ENCODE data around the gene NBPF26. TPM values are rescaled to one million over a fixed set of nuclear protein-coding genes. Genes with fewer than 3 reads are reported as not detected.
"Not testable (repeated sequence)": the region's sequence is repeated elsewhere in the genome, so short reads cannot be mapped to it uniquely, and the experiment has no call there.

NBPF26 gene
- total and polyA plus RNA-seq, 5 donors from 2014 or later, result 3.3 to 70.8 (median 4.0) TPM

DNA sequence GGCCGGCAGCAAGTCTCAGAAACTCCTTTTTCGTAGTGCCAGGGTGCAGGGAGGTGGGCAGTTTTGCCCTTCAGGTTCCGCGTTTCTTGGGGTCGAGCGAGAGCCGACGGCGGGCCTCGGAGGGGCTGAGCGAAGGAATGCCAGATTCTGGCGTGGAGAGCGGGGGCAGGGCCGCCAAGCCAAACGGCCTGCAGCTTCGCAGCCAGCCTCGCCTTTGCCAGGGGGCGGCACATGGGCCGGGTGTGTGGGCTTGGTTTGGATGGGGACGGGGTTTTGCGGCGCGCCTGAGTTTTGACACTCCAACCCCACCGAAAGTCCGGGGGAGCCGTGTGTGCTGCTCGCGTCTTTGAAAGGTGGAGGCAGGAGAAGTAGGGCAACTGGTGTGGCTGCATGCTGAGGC lies 762 bp downstream of the NBPF26 start:
- H3K9me3 Mint-ChIP-seq; H3K27ac Mint-ChIP-seq; ATAC-seq (ENCODE audit: low read depth in 2 of 2); H3K4me1 ChIP-seq (ENCODE audit: control insufficient read depth, insufficient read depth, low read length, poor library complexity, severe bottlenecking); H3K4me3 ChIP-seq (ENCODE audit: low read depth, low read length); H3K9me3 ChIP-seq (ENCODE audit: control insufficient read depth in 2 of 2, low read length in 2 of 2); H3K36me3 ChIP-seq (ENCODE audit: control insufficient read depth, insufficient read depth, low read length); H3K27me3 ChIP-seq (ENCODE audit: control insufficient read depth, insufficient read depth, low read length); H3K27me3 Mint-ChIP-seq; H3K27ac ChIP-seq (ENCODE audit: insufficient read depth, low read length, poor library complexity, severe bottlenecking); H3K4me1 Mint-ChIP-seq; H3K36me3 Mint-ChIP-seq: not testable (repeated sequence)
- DNase-seq, result peak in 1 of 3 donors; percentile 2
- H3K4me3 Mint-ChIP-seq, result peak overlapping the region in 2 of 4 donors; percentile 29 to 72

DNA sequence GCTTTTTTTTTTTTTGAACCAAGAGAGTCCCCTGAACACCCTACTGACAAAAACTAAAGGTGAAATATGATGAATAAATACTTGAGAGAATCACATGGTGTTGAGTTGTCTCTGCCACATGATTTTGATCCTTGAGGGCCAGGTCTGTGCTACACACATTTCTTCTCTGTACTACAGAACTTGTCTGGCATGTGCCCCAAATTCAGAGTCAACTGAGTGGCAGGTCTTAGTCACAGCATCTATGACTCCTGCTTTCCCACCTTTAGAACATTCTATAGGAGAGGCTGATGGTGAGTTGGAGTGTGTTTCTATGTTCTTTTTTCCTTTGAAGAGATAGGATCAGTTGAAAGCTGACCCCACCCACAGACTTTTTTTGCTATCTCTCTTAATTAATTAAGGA lies 5.1 kb downstream of the NBPF26 start:
- H3K36me3 ChIP-seq (ENCODE audit: control insufficient read depth, insufficient read depth, low read length); H3K4me3 Mint-ChIP-seq; H3K9me3 Mint-ChIP-seq; ATAC-seq (ENCODE audit: low read depth in 2 of 2); H3K27me3 Mint-ChIP-seq; DNase-seq; H3K27ac Mint-ChIP-seq; H3K9me3 ChIP-seq (ENCODE audit: control insufficient read depth in 2 of 2, low read length in 2 of 2); H3K27ac ChIP-seq (ENCODE audit: insufficient read depth, low read length, poor library complexity, severe bottlenecking); H3K4me3 ChIP-seq (ENCODE audit: low read depth, low read length); H3K27me3 ChIP-seq (ENCODE audit: control insufficient read depth, insufficient read depth, low read length); H3K4me1 Mint-ChIP-seq; H3K36me3 Mint-ChIP-seq; H3K4me1 ChIP-seq (ENCODE audit: control insufficient read depth, insufficient read depth, low read length, poor library complexity, severe bottlenecking): not testable (repeated sequence)

GRCh38 chr1:120769090-120769489 lies 45.3 kb downstream of the NBPF26 start:
- H3K4me1 ChIP-seq (ENCODE audit: control insufficient read depth, insufficient read depth, low read length, poor library complexity, severe bottlenecking); H3K4me3 Mint-ChIP-seq; H3K36me3 ChIP-seq (ENCODE audit: control insufficient read depth, insufficient read depth, low read length); H3K27ac Mint-ChIP-seq; H3K4me3 ChIP-seq (ENCODE audit: low read depth, low read length); H3K27me3 Mint-ChIP-seq; H3K36me3 Mint-ChIP-seq; H3K4me1 Mint-ChIP-seq; ATAC-seq (ENCODE audit: low read depth in 2 of 2); H3K9me3 Mint-ChIP-seq; H3K27ac ChIP-seq (ENCODE audit: insufficient read depth, low read length, poor library complexity, severe bottlenecking); H3K27me3 ChIP-seq (ENCODE audit: control insufficient read depth, insufficient read depth, low read length); DNase-seq; H3K9me3 ChIP-seq (ENCODE audit: control insufficient read depth in 2 of 2, low read length in 2 of 2): not testable (repeated sequence)

GRCh38 chr1:120805452-120805851 lies 81.7 kb downstream of the NBPF26 start:
- not testable (repeated sequence) for H3K9me3 ChIP-seq (ENCODE audit: control insufficient read depth in 2 of 2, low read length in 2 of 2); H3K27ac Mint-ChIP-seq; H3K36me3 ChIP-seq (ENCODE audit: control insufficient read depth, insufficient read depth, low read length); H3K4me1 ChIP-seq (ENCODE audit: control insufficient read depth, insufficient read depth, low read length, poor library complexity, severe bottlenecking); ATAC-seq (ENCODE audit: low read depth in 2 of 2); H3K36me3 Mint-ChIP-seq; H3K27me3 Mint-ChIP-seq; H3K9me3 Mint-ChIP-seq; H3K4me1 Mint-ChIP-seq; H3K27me3 ChIP-seq (ENCODE audit: control insufficient read depth, insufficient read depth, low read length); H3K4me3 ChIP-seq (ENCODE audit: low read depth, low read length); H3K27ac ChIP-seq (ENCODE audit: insufficient read depth, low read length, poor library complexity, severe bottlenecking); H3K4me3 Mint-ChIP-seq
- DNase-seq, result peak in 2 of 3 donors; percentile 0 to 2

GRCh38 chr1:120811822-120812221 lies 88.1 kb downstream of the NBPF26 start:
- H3K4me1 Mint-ChIP-seq; H3K27me3 Mint-ChIP-seq; H3K9me3 Mint-ChIP-seq; H3K4me3 Mint-ChIP-seq; H3K4me1 ChIP-seq (ENCODE audit: control insufficient read depth, insufficient read depth, low read length, poor library complexity, severe bottlenecking); H3K9me3 ChIP-seq (ENCODE audit: control insufficient read depth in 2 of 2, low read length in 2 of 2); H3K36me3 ChIP-seq (ENCODE audit: control insufficient read depth, insufficient read depth, low read length); ATAC-seq (ENCODE audit: low read depth in 2 of 2); H3K27me3 ChIP-seq (ENCODE audit: control insufficient read depth, insufficient read depth, low read length); H3K4me3 ChIP-seq (ENCODE audit: low read depth, low read length); H3K36me3 Mint-ChIP-seq; H3K27ac ChIP-seq (ENCODE audit: insufficient read depth, low read length, poor library complexity, severe bottlenecking): not testable (repeated sequence)
- H3K27ac Mint-ChIP-seq, result peak overlapping the region in 1 of 3 donors; percentile 75
- peak in 1 of 3 donors; percentile 22 for DNase-seq

DNA sequence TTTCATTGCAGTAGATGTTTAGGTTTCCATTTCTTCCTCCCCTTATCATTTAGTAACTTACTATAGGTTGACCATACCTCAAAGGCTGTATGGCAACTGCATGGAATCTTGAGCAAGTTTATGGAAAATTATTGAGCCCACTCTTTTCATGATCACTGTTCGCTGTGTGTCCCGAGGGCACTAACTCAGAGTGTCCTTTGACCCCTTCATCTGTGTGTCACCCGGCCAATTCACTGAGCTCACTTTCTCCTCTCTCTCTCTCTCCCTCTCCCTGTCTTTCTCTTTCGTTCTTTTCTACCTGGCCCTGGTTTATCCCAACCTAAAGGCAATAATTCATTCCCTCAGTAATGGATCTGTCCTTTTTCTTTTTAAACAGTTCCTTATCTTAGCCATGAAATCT lies 101.3 kb downstream of the NBPF26 start:
- H3K9me3 Mint-ChIP-seq; DNase-seq; H3K27ac Mint-ChIP-seq; H3K4me3 Mint-ChIP-seq; H3K4me1 Mint-ChIP-seq; ATAC-seq (ENCODE audit: low read depth in 2 of 2); H3K27me3 ChIP-seq (ENCODE audit: control insufficient read depth, insufficient read depth, low read length); H3K4me3 ChIP-seq (ENCODE audit: low read depth, low read length); H3K27ac ChIP-seq (ENCODE audit: insufficient read depth, low read length, poor library complexity, severe bottlenecking); H3K9me3 ChIP-seq (ENCODE audit: control insufficient read depth in 2 of 2, low read length in 2 of 2); H3K4me1 ChIP-seq (ENCODE audit: control insufficient read depth, insufficient read depth, low read length, poor library complexity, severe bottlenecking); H3K36me3 Mint-ChIP-seq; H3K27me3 Mint-ChIP-seq; H3K36me3 ChIP-seq (ENCODE audit: control insufficient read depth, insufficient read depth, low read length): not testable (repeated sequence)

GRCh38 chr1:120826623-120827022 lies 102.9 kb downstream of the NBPF26 start:
- H3K36me3 Mint-ChIP-seq; H3K4me1 Mint-ChIP-seq; H3K4me3 Mint-ChIP-seq; H3K27me3 Mint-ChIP-seq; H3K27ac Mint-ChIP-seq; H3K9me3 Mint-ChIP-seq; DNase-seq; H3K27ac ChIP-seq (ENCODE audit: insufficient read depth, low read length, poor library complexity, severe bottlenecking); H3K36me3 ChIP-seq (ENCODE audit: control insufficient read depth, insufficient read depth, low read length); H3K9me3 ChIP-seq (ENCODE audit: control insufficient read depth in 2 of 2, low read length in 2 of 2); H3K4me3 ChIP-seq (ENCODE audit: low read depth, low read length); H3K4me1 ChIP-seq (ENCODE audit: control insufficient read depth, insufficient read depth, low read length, poor library complexity, severe bottlenecking); H3K27me3 ChIP-seq (ENCODE audit: control insufficient read depth, insufficient read depth, low read length); ATAC-seq (ENCODE audit: low read depth in 2 of 2): not testable (repeated sequence)

DNA sequence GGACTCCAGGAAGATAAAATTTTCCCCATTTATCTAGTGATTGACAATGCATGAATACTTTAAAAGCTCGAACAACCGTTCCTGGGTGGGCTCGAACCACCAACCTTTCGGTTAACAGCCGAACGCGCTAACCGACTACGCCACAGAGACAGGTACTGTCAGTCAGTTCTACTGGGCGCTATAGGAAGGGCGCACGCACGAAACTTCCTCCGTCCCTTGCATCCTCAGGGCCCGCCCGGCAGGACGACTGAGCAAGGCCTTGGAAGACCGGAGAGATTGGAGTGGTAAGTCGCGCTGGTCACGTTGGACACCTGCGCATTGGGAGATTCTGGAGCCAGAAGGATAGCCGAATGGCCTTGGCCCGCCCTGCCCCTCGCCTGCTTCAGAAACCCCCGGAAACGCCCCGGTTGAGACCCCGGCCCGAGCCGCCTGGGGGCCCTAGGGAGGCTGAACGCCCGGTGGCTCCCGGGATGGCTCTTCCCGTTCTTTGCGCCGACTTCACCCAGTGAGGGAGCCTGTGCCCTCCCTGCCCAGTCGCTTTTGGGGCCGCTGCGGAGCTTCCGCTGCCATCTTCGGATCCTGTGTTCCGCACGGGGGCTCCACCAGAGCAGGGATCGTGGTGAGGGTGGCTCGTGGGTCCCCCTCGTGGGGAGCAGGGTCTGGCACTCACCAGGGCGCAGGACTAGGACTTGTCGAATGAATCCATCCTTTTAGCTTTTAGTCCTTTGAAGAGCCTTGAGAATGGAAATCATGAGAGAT lies 120.6 kb downstream of the NBPF26 start:
- Mint-ChIP-seq H3K4me3 (peak overlapping the region; percentile 86 to 92 (median 90)), H3K27ac (peak overlapping the region; percentile 91 to 100 (median 97))
- not testable (repeated sequence) for H3K27me3 ChIP-seq (ENCODE audit: control insufficient read depth, insufficient read depth, low read length); H3K36me3 ChIP-seq (ENCODE audit: control insufficient read depth, insufficient read depth, low read length); H3K4me1 ChIP-seq (ENCODE audit: control insufficient read depth, insufficient read depth, low read length, poor library complexity, severe bottlenecking); H3K4me3 ChIP-seq (ENCODE audit: low read depth, low read length); H3K27me3 Mint-ChIP-seq; H3K36me3 Mint-ChIP-seq; H3K9me3 Mint-ChIP-seq; H3K9me3 ChIP-seq (ENCODE audit: control insufficient read depth in 2 of 2, low read length in 2 of 2); ATAC-seq (ENCODE audit: low read depth in 2 of 2); H3K4me1 Mint-ChIP-seq
- H3K27ac ChIP-seq (ENCODE audit: insufficient read depth, low read length, poor library complexity, severe bottlenecking), result peak overlapping the region; percentile 63
- peak in 2 of 3 donors; percentile 70 to 71 for DNase-seq

Measured in CD4-positive, CD25-positive, alpha-beta regulatory T cell (primary cell).